ENCODE data around the gene EFHC1. TPM values are rescaled to one million over a fixed set of nuclear protein-coding genes. Genes with fewer than 3 reads are reported as not detected.

The EFHC1 gene
- total and polyA plus RNA-seq, 2 of the 13 experiments (the other 11 are each of a cell fraction or from before 2014, with no cell fraction given): 23.4 to 29.5 TPM

- TF ChIP-seq PITX1 (CRISPR knock-in tag; IDR thresholded peaks at IDR 0.05) (no peak), HDAC2 (CRISPR knock-in tag; IDR thresholded peaks at IDR 0.05) (peak; percentile 50; the same call in 1 of the 2 replicates), ZNF646 (CRISPR knock-in tag; IDR thresholded peaks at IDR 0.05) (no peak), MLLT10 (CRISPR knock-in tag; IDR thresholded peaks at IDR 0.05) (no peak), KAT8 (CRISPR knock-in tag; IDR thresholded peaks at IDR 0.05) (peak; percentile 91), SIN3A (IDR thresholded peaks at IDR 0.05; ENCODE audit: borderline replicate concordance, low read depth, low read length) (peak; percentile 74; the same call in 1 of the 2 replicates), GATAD2A (CRISPR knock-in tag; IDR thresholded peaks at IDR 0.05) (peak; percentile 45; the same call in 1 of the 2 replicates), ZBTB21 (CRISPR knock-in tag; IDR thresholded peaks at IDR 0.05) (no peak)
- TF ChIP-seq, protein P1, sequence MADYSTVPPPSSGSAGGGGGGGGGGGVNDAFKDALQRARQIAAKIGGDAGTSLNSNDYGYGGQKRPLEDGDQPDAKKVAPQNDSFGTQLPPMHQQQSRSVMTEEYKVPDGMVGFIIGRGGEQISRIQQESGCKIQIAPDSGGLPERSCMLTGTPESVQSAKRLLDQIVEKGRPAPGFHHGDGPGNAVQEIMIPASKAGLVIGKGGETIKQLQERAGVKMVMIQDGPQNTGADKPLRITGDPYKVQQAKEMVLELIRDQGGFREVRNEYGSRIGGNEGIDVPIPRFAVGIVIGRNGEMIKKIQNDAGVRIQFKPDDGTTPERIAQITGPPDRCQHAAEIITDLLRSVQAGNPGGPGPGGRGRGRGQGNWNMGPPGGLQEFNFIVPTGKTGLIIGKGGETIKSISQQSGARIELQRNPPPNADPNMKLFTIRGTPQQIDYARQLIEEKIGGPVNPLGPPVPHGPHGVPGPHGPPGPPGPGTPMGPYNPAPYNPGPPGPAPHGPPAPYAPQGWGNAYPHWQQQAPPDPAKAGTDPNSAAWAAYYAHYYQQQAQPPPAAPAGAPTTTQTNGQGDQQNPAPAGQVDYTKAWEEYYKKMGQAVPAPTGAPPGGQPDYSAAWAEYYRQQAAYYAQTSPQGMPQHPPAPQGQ (CRISPR knock-in tag; IDR thresholded peaks at IDR 0.05; ENCODE audit: borderline replicate concordance): no peak
- TF ChIP-seq, protein P2, sequence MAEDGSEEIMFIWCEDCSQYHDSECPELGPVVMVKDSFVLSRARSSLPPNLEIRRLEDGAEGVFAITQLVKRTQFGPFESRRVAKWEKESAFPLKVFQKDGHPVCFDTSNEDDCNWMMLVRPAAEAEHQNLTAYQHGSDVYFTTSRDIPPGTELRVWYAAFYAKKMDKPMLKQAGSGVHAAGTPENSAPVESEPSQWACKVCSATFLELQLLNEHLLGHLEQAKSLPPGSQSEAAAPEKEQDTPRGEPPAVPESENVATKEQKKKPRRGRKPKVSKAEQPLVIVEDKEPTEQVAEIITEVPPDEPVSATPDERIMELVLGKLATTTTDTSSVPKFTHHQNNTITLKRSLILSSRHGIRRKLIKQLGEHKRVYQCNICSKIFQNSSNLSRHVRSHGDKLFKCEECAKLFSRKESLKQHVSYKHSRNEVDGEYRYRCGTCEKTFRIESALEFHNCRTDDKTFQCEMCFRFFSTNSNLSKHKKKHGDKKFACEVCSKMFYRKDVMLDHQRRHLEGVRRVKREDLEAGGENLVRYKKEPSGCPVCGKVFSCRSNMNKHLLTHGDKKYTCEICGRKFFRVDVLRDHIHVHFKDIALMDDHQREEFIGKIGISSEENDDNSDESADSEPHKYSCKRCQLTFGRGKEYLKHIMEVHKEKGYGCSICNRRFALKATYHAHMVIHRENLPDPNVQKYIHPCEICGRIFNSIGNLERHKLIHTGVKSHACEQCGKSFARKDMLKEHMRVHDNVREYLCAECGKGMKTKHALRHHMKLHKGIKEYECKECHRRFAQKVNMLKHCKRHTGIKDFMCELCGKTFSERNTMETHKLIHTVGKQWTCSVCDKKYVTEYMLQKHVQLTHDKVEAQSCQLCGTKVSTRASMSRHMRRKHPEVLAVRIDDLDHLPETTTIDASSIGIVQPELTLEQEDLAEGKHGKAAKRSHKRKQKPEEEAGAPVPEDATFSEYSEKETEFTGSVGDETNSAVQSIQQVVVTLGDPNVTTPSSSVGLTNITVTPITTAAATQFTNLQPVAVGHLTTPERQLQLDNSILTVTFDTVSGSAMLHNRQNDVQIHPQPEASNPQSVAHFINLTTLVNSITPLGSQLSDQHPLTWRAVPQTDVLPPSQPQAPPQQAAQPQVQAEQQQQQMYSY (CRISPR knock-in tag; IDR thresholded peaks at IDR 0.05): peak; percentile 91
- TF ChIP-seq, protein P3, sequence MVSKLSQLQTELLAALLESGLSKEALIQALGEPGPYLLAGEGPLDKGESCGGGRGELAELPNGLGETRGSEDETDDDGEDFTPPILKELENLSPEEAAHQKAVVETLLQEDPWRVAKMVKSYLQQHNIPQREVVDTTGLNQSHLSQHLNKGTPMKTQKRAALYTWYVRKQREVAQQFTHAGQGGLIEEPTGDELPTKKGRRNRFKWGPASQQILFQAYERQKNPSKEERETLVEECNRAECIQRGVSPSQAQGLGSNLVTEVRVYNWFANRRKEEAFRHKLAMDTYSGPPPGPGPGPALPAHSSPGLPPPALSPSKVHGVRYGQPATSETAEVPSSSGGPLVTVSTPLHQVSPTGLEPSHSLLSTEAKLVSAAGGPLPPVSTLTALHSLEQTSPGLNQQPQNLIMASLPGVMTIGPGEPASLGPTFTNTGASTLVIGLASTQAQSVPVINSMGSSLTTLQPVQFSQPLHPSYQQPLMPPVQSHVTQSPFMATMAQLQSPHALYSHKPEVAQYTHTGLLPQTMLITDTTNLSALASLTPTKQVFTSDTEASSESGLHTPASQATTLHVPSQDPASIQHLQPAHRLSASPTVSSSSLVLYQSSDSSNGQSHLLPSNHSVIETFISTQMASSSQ (IDR thresholded peaks at IDR 0.05; ENCODE audit: low read depth): no peak
- TF ChIP-seq, protein P3 (CRISPR knock-in tag; IDR thresholded peaks at IDR 0.05; ENCODE audit: borderline replicate concordance): no peak
Observed at GRCh38 chr6:52420668-52421358, 671 bp downstream of the EFHC1 start (continued).
